WTC11 (cell line): ENCODE data around the gene GARS1. TPM values are rescaled to one million over a fixed set of nuclear protein-coding genes. Genes with fewer than 3 reads are reported as not detected.
A peak's percentile ranks its signal among the peaks of the same experiment; 100 is the strongest.

Experiments
- ARID4B ChIP-seq: sonication (generic); formaldehyde crosslinking; IDR thresholded peaks from 2 replicates; pipeline ENCODE4 v1.8.0; 2023; ENCODE audit warnings: missing genetic modification reagents, mild to moderate bottlenecking, borderline replicate concordance
- ATF3 ChIP-seq: sonication (generic); formaldehyde crosslinking; conservative IDR thresholded peaks from 2 replicates; pipeline ENCODE4 v1.8.1; 2022; ENCODE audit warnings: mild to moderate bottlenecking, missing genetic modification reagents
- CREM ChIP-seq: sonication (generic); formaldehyde crosslinking; IDR thresholded peaks from 2 replicates; pipeline ENCODE4 v1.8.1; 2022; ENCODE audit warnings: mild to moderate bottlenecking, missing genetic modification reagents, moderate library complexity
- E2F1 ChIP-seq: sonication (generic); formaldehyde crosslinking; IDR thresholded peaks from 2 replicates; pipeline ENCODE4 v1.8.0; 2022; ENCODE audit warnings: mild to moderate bottlenecking, missing genetic modification reagents
- E2F4 ChIP-seq: sonication (generic); formaldehyde crosslinking; IDR thresholded peaks from 2 replicates; pipeline ENCODE4 v1.8.1; 2022; ENCODE audit warnings: low read depth, mild to moderate bottlenecking, moderate library complexity, missing genetic modification reagents, borderline replicate concordance
- GABPB1 ChIP-seq: sonication (generic); formaldehyde crosslinking; IDR thresholded peaks from 2 replicates; pipeline ENCODE4 v1.8.1; 2023; ENCODE audit warnings: mild to moderate bottlenecking, missing genetic modification reagents
- IRF2 ChIP-seq: sonication (generic); formaldehyde crosslinking; IDR thresholded peaks from 2 replicates; pipeline ENCODE4 v1.8.0; 2022; ENCODE audit warnings: low read depth, missing genetic modification reagents, borderline replicate concordance
- PREB ChIP-seq: sonication (generic); formaldehyde crosslinking; IDR thresholded peaks from 2 replicates; pipeline ENCODE4 v1.8.1; 2022; ENCODE audit warnings: mild to moderate bottlenecking, missing genetic modification reagents, moderate library complexity, borderline replicate concordance
- RELA ChIP-seq: sonication (generic); formaldehyde crosslinking; IDR thresholded peaks from 2 replicates; pipeline ENCODE4 v1.8.1; 2022; ENCODE audit warnings: missing genetic modification reagents, mild to moderate bottlenecking, borderline replicate concordance
- TCF7 ChIP-seq: sonication (generic); formaldehyde crosslinking; IDR thresholded peaks from 2 replicates; pipeline ENCODE4 v1.8.0; 2022; ENCODE audit warnings: mild to moderate bottlenecking, low read depth, missing genetic modification reagents, moderate library complexity
- USF1 ChIP-seq: sonication (generic); formaldehyde crosslinking; IDR thresholded peaks from 2 replicates; pipeline ENCODE4 v1.8.0; 2022; ENCODE audit warnings: mild to moderate bottlenecking, missing genetic modification reagents
- ZBTB43 ChIP-seq: sonication (generic); formaldehyde crosslinking; IDR thresholded peaks from 2 replicates; pipeline ENCODE4 v1.8.1; 2023; ENCODE audit warnings: mild to moderate bottlenecking, missing genetic modification reagents
- ZMAT4 ChIP-seq: fragments of 250-450 bp; sonication (Bioruptor Pico); IDR thresholded peaks from 2 replicates; pipeline ENCODE4 v1.9.0; 2021; ENCODE audit warnings: mild to moderate bottlenecking
- ZNF423 ChIP-seq: fragments of 250-450 bp; sonication (Bioruptor Pico); IDR thresholded peaks from 2 replicates; pipeline ENCODE4 v2.1.2; 2022; ENCODE audit warnings: mild to moderate bottlenecking, moderate library complexity
- ZNF425 ChIP-seq: fragments of 250-450 bp; sonication (Bioruptor Pico); conservative IDR thresholded peaks from 2 replicates; pipeline ENCODE4 v1.9.0; 2021; ENCODE audit warnings: mild to moderate bottlenecking
- ZNF671 ChIP-seq: fragments of 250-450 bp; sonication (Bioruptor Pico); IDR thresholded peaks from 2 replicates; pipeline ENCODE4 v1.8.0; 2021; ENCODE audit warnings: mild to moderate bottlenecking
- total RNA-seq: library from RNA; stranded (reverse); gene quantifications from 3 replicates; pipeline ENCODE4 v1.2.3, GENCODE V29; 2021

The GARS1 gene
- total RNA-seq, 1 experiment from 2014 or later = 236 TPM

GRCh38 chr7:30671793-30672465, 77.3 kb downstream of the GARS1 start (continued):
- TF ChIP-seq ZBTB43 (CRISPR knock-in tag) = peak; percentile 96
- TF ChIP-seq ZNF671 (CRISPR knock-in tag) = no peak
- peak; percentile 60 for TF ChIP-seq ZNF423 (CRISPR knock-in tag)
- TF ChIP-seq PREB = peak; percentile 97; the same call in 1 of the 2 replicates
- TF ChIP-seq ARID4B (CRISPR knock-in tag) = peak; percentile 99
- 0 out of 2 replicates have a peak, but pooled peaks have one; percentile 26 for TF ChIP-seq ATF3 (CRISPR knock-in tag)
- TF ChIP-seq USF1 (CRISPR knock-in tag) = peak; percentile 88
- no peak for TF ChIP-seq GABPB1 (CRISPR knock-in tag)
- TF ChIP-seq ZNF425 (CRISPR knock-in tag) = no peak
- peak; percentile 89; the same call in 1 of the 2 replicates for TF ChIP-seq E2F4 (CRISPR knock-in tag)
- peak; percentile 88 for TF ChIP-seq RELA (CRISPR knock-in tag)
- peak; percentile 89; the same call in 1 of the 2 replicates for TF ChIP-seq CREM (CRISPR knock-in tag)
- no peak for TF ChIP-seq ZMAT4
- no peak for TF ChIP-seq IRF2
- TF ChIP-seq E2F1 (CRISPR knock-in tag) = peak; percentile 94
- peak; percentile 93; the same call in 1 of the 2 replicates for TF ChIP-seq TCF7 (CRISPR knock-in tag)
